SIG-M5 treated with dmso at 0.1 percent for 504 hours (cell line): ENCODE measurements around the gene CTXN1.
"Not testable (repeated sequence)": the region's sequence is repeated elsewhere in the genome, so short reads cannot be mapped to it uniquely, and the experiment has no call there.

ENCODE experiments used
- DNase-seq: peaks from one replicate; lab custom pipeline; 2025; ENCODE audit not compliant: unreplicated experiment; lab: John Stamatoyannopoulos, UW

CTXN1 gene

DNA sequence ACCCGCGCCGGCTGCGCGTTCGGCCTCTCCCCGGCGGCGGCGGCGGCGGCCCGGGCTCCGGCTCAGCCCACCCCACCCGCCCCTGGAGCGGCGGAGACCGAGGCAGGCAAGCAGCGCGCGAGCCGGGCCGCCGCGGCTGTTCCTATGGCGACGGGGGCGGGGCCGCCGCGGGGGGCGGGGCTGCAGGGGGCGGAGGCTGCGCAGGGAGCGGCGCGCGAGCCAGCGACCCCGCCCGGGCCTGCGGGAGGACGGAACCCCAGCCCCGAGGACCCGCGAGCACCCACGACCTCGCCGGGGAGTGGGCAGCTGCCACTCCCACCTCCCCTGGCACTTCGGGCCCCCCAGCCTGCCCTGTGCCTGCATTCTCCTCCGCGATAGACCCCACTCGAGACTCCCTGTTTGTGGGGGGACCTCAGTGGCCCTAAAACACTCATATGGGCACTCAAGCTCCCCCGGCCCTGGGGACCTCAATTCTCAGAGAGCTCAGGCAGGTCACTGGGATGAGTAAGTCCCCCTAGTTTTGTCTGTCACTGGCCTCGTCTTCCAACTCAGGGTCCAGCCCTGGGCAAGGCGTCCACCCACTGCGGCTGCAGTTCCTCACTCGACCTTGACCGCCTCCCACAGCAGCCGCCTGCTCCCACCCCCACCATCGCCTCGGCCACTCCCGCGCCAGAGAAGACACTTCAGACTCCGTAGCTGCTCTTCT lies at the start of gene CTXN1:
Gene CTXN1, minus strand, starts transcription at position 115 of the 706 bp plus-strand sequence. CDS start 597 bp downstream, outside the sequence.
- DNase-seq, result no peak

DNA sequence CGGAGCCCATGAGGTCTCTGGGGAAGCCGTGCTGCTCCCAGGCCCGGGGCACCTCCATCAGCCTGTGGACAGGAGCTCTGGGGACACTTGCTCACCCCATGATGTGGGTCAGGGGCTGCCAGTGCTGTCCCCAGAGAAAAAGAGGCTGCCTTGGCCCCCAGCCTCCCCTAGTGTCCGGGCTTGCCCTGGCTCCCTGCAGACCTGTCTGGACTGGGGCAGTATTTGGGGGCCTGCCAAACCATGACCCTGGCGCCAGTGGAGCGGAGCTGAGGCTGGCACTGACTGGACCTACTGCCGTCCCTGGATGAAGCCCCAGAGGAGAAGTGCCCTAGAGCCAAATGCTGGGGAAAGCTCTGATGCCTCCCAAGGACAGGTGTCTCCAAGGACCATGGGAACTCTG lies 49.1 kb upstream of the CTXN1 start:
- no peak for DNase-seq

DNA sequence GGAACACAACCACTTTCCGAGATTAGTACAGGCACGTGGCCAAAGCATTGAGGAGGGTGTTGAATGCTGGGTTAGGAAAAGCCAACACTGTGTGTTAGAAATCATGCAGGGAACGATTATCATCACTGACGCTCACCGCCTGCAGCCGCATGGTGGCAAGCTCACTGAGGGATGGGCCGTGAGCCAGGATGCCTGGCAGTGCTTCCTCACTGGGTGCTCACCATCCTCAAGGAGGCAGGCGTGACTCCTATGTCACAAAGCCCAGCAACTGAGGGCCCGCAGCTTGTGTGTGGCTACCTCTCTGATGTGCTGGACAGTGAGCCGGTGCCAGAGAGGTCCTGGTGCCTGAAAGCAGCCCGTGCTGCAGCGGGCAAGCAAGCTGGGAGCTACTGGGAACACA lies 47.9 kb upstream of the CTXN1 start:
- no peak for DNase-seq

DNA sequence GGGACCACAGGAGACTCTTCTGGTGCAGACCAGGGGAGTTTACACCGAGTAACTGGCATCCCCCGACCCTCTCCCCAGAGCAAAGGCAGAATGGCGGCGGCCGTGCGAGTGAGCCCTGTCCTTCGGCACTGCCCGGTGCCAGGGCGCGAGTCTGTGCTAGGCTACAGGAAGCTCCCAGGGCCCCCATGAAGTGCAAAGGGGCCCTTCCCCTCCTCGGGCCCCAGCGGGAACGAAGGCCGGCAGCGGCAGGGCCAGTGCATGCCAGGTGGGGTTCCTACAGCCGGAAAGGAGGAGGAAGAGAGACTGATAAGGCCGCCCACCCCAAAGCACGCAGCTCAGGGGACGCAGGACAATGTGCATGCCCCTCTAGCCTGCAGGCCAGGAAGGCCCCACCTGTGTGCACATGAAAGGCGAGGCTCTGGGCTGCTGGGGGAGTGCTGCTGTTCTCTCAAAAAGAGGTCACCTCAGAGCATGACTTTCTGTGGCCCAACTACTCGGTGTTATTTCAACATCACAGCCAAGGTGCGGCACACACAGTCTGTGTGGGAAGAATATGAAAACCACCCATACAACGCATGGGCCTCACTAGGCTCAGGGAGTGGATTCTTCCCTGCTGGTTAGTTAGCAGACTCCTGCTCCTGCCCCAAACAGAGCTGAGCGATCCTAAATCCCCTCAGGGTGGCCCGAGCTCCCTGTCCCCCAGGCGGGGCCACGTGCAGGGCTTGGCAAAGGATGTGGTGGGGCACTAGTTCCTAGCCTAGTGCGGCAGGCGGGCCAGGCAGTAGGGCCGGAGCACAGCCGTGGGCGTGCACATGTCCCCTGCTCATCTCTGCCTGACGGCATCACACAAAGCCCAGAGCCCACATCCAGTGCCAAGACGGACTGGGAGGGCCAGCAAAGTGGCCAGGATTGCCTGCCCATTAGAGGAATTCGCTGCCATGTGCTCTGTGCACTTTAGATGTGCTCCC lies 45.9 kb upstream of the CTXN1 start:
- DNase-seq, result no peak

DNA sequence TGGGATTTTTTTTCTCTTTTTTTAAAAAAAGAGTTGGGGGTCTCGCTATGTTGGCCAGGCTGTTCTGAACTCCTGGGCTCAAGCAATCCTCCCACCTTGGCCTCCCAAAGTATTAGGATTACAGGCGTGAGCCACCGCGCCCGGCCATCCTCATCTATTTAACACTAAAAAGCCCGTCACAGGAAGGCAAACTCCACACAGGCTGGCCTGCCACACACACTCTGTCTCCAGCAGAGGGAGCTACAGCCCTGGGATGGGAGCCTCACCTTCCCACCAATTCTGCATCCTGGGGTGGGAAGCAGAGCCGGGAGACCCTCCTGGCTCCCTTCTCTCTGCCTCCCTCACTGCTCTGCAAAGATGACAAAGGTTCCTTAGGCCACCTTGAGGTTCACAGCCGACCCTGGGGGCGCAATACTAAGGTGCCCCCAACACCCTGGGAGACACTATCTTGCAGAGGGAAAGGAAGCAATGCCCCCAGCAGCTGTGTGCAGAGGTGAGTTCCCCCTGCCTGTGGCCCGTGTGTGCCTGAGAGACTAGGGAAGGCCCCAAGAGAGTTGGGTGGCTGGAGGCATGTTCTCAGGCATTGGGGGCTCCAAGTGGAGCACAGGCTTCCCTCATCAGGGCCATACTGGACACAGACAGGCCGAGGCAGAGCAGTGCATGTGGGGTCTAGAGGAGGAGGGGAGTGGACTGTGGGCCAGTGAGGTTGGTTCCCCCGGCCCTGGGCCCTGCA lies 44.9 kb upstream of the CTXN1 start:
- no peak for DNase-seq

DNA sequence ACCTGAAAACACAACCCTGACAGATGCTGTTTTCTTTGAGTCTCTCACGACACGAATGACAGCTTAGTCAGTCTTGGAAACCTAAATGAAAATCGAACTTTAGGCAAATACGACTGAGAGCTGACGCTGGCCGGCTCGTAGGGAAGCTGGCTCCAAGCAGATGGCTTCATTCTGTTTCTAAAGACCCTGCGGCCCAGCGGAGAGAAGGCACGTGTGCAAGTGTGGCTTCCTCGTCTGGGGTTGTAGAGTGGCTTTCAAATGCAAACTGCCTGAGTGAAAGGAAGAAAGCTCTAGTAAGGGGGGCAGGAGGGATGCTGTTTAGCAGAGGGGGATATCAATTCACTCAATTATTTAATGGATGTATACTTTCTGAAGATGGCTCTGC lies 43.6 kb upstream of the CTXN1 start:
- DNase-seq, result no peak

DNA sequence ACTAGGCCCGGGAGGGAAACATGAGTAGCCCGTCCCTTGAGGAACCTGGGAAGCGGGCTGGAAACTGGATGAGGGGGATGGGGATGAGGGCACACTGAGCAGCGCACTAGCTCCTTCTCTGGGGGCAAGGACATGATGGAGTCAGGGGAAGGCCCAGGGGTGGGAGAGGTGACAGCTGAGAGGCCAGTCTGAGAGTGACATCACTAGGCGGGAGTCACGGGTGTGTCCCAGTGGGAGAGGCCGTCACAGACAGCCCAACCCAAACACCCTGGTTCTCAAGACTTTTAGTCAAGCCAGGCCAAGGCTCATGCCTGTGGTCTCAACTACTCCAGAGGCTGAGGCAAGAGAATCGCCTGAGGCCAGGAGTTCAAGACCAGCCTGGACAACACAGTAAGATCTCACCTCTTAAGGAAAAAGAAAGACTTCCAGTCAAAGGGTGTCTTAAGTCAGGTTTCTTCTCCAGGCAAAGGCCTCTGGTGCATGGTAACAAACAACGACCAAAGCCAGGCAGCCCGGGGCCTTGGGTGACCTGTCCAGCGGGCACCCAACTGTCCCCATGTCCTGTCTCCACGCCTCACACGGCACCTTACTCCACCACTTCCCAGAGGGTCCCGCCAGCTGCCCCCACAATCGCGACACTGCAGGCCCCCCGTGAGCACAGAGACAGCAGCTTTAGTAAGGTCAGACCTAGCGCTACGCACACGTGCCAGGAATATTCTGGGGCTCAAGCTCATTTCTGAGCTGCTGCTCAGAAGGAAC lies 43.0 kb upstream of the CTXN1 start:
- no peak for DNase-seq

DNA sequence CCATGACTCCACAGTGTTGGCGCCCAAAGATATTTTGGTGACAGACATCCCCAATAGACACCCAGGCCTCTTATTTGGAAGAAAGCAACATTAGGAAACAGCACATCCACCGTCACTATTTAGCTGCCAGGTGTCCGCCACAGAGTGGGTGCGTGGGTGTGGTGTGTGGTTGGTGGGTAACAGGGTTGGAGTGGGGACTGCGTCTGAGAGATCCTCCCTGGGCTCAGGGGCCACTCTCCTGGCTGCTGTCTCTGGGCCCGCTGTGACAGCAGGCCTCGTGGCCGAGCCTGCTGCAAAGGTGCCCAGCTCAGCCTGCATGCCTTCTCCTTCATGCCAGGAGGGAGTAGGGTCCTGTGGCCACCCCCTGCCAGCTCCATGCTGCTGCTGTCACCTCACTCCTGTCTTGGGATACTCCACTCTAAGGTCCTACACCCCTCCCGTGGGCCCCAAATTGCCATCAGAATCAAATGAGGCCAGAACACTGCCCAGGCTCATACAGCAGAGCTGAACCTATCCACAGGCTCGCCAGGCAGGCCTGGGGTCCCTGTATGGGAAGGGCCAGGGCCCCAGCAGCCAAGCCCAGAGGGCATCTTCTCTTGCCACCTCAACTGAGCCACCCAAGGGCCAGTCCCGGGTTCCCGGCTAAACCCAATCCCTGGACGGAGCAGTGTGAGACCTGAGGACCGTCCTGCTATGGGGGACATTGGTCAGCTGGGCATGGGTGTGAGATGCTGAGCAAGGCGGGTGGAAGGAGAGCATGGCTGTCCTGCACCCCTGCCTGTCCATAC lies 42.3 kb upstream of the CTXN1 start:
- no peak for DNase-seq

DNA sequence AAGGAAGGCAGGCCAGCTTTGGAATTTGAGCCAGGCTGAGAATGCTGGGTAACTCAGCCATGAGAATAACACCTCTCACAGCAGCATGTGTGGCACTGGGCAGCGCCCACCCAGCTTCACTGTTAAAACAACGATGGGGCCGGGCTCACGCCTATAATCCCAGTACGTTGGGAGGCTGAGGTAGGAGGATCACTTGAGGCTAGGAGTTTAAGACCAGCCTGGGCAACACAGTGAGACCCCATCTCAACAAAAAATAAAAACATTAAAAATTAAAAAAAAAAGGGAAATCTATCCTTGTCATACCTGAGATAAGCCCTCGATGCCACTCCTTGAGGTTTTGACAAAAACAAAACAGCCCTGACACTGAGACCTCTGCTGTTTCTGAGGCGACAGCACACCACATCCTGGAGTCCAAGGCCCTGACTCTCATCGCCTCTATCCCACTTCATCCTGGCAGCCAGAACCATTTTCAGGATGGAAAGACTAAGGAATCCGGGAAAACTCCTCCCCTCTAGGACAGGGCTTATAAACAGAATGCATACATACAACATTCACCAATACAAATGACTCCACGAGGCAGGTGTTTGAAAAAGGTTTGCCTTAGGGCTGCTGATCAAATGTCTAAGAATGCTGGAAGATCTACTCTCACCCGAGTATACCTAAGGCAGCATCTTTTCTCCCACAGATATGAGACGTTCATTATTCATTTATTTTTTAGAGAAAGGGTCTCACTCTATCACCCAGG lies 40.2 kb upstream of the CTXN1 start:
- DNase-seq, result no peak

DNA sequence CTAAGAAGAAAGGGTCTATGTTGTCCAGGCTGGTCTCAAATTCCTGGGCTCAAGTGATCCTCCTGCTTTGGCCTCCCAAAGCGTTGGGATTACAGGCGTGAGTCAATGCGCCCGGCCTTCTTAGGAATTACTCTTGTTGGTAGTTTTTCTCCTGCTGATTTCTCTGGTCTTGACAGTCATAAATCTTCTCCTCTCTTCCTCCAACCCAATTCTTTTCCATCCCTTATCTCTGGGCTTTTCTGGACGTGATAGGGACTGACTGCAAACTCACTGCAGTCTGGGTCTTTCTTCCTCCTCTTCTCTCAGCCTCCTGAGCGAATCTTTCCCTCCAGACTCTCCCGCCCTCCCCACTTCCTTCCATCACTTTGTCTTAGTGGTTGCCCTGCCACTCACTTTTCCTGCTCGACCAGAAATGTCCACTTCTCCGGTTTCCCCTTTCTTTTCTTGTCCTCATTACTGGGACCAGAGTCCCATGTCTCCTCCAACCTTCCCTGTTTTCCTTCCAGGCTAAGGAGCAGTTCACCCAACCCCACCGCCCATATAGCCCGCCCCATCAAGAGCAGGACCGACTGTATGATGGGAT lies 39.4 kb upstream of the CTXN1 start:
- no peak for DNase-seq

DNA sequence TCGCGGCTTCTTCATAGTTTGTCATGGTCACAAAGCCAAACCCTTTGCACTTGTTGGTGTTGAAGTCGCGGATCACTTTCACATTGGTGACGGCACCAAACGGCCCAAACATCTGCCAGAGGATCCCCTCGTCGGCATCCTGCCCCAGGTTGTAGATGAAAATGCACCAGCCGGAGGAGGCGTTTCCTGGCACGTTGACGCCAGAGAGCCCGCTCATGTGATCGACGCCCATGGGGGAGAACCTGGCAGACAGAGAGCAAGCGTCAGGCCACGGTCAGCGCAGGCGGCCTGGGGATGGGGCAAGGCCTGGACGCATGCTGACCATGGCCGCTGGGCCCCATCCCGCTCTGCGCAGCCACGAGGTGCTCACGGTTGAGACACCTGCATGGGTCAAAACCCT lies 37.6 kb upstream of the CTXN1 start:
- no peak for DNase-seq

DNA sequence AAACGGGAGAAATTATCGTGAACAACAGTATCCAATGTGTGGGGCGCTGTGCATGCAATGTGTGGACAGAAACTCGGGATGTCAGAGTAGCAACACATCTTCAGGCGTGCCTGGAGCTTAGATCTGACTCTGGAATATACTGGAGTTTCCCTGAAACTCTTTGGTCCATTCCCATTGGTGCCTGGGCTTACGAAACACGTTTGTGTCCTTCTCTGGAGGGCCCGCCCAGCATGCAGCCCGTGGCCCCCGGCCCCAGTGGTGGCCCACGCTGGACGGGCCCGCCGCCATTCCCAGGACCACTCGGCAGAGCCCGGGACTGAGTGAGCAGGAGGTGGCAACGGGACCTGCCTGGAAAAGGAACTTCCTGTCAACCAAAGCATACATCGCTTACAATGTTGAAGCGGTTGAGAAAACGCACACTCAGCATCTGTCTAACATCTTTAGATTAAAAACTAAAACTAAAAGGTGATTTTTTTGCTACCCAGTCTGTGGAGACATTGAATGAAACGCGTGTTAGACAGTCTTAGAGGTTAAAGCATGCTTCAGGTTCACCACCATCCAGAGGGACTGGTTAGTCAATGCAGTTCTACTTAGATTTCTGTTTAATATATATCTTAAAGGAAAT lies 36.8 kb upstream of the CTXN1 start:
- DNase-seq, result no peak

DNA sequence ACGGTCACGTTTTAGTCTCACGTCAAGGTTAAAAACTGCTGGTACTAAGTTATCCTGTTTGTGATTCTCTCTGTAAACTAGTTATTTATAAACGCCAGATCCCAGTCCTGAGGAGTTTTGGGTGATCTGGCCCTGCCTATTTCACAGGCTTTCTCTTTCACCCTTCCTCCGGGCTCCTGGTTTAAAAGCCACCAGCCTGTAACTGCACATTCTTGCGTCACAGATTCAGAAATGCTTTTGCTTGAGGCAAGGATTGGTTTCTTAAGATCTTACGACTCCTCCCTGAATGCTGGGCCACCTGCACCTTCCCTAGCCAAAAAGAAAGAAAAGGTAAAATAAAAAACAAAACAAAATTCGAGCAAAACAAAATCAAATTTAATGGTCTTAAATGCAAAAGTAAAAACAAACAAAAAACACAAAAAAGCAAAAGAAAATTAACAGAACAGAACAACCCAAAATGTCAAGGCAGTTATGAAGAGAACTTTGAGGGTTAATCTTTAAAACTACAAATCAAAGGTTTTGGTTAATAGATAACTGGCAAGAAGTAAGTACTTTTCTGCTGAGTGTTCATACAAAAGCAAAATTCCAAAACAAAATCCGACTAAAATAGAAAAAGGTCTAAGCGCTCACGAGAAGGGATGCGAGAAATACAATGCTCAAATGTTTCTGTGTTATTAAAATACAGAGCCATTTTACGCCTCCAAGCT lies 36.1 kb upstream of the CTXN1 start:
- DNase-seq, result no peak

DNA sequence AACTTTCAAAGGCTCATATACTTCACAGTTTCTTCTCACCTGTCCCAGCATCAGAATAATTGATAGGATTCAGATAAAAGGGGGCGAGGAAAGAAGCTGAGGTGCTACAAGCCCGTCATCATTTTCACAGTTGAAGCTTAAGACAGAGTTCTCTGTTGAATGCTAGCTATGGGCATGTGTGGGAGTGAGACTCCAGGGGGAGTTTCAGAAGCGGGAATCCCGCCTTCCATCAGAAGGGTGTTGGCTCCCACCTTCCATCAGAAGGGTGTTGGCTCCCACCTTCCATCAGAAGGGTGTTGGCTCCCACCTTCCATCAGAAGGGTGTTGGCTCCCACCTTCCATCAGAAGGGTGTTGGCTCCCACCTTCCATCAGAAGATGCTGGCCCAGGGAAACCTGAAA lies 35.1 kb upstream of the CTXN1 start:
- not testable (repeated sequence) for DNase-seq

DNA sequence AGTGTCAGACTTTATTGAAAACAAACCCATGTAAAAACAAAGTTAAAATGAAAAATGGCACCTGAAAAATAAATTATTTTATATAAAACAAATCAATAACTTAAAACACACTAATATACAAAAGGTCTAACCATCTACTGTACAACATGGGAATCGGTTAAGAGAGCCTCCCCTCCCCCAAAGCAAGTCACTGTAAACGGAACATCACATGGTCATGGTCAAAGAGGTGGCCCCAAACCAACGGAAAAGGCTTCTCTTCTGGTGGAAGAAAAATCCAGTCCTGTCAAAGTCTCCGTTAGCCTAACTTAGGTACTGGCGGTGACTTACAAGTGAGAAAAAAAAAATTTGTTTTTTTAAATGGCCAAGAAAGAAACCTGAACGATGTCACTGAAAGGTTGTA lies 33.3 kb upstream of the CTXN1 start:
- DNase-seq, result no peak

DNA sequence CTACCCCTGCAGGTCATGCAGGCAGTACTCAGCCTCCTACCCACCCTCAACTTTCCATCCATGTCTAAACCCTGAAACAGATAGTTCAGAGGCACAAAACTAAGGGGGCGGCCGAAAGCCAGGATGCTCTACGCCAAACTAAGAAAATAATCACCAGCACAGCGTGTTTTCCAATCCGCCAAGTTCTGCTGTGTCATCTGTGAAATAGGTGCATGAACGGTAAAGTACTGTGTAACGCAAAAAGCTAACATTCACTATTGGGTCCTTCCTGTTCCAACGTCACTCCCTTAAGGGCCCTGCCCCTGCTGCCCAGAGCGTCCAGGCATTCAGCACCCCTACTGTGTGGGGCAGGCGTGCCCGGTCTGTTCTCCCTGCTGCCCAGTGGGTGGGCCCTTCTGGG lies 29.8 kb upstream of the CTXN1 start:
- no peak for DNase-seq

DNA sequence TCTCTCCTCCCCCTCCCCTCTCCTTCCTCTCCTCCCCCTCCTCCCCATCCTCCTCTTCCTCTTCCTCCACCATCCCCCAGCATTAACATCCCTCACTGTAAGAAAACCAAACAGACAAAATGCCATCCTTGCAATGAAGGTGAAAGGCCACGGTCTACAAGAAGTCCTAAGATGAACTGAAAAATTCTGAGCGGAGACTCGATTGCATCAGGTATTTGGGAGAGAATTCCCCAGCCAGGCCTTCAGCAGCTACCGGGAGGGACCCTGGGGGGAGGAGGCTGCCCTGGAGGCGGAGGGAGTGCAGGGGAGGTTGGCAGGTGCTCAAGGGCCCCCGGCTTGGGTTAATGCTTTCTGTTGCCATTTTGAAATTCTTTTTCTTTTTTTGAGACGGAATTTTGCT lies 27.6 kb upstream of the CTXN1 start:
- DNase-seq, result no peak

DNA sequence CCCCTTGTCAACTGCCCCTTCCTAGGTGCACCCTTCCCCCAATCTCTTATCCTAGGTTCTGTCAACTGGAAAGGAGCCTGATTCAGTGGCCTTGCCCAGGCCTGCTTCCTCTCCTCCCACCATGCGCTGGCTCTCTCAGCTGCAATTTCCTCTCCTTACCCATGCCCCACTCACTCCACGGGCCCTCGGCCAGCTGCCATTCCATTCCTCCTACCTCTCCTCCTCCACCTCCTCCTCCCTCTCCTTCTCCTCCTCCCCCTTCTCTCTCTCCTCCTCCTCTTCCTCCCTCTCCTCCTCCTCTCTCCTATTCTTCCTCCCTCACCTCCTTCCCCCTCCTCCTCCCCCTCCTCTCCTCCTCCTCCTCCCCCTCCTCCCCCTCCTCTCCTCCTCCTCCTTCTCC lies 27.1 kb upstream of the CTXN1 start:
- DNase-seq, result no peak
